Body of pancreas (tissue), 4 donors: ENCODE measurements around the gene MXRA7. TPM values are rescaled to one million over a fixed set of nuclear protein-coding genes. Genes with fewer than 3 reads are reported as not detected.

Source experiments
- ATAC-seq: fragments of 150-250 bp; one replicate; pipeline ENCODE4 v1.9.1; 2016
- DNase-seq, 4 donors: peaks; one replicate each; pipeline ENCODE4 v3.0.0-alpha.2; 2019
- H3K27ac ChIP-seq, 4 donors: fragments of 200-600 bp; sonication (generic); 1 replicate in 3 of 4; 2 replicates in 1 of 4; pipeline versions ENCODE4 v1.5.1 to v1.6.1; 2016 to 2019; ENCODE audit warnings: mild to moderate bottlenecking in 1 of 4, mixed read lengths in 1 of 4, moderate library complexity in 1 of 4
- H3K27me3 ChIP-seq, 2 donors: fragments of 200-600 bp; sonication (generic); one replicate each; pipeline ENCODE4 v1.6.0; 2016; ENCODE audit warnings: mild to moderate bottlenecking in 1 of 2
- H3K36me3 ChIP-seq, 2 donors: fragments of 200-600 bp; sonication (generic); replicated peaks in 1 of 2; 2 replicates each; pipeline ENCODE4 v1.5.1; 2016; ENCODE audit warnings: low read depth in 2 of 2; ENCODE audit not compliant: insufficient read depth in 1 of 2
- H3K4me1 ChIP-seq: fragments of 200-600 bp; sonication (generic); one replicate; pipeline ENCODE4 v1.6.0; 2016
- H3K4me3 ChIP-seq, 2 donors: fragments of 200-600 bp; sonication (generic); 1 replicate in 1 of 2; 2 replicates in 1 of 2; pipeline ENCODE4 v1.5.1; 2016 to 2019
- H3K9me3 ChIP-seq, 3 donors: fragments of 200-600 bp; sonication (generic); 1 replicate in 2 of 3; 2 replicates in 1 of 3; pipeline ENCODE4 v1.5.1; 2016
- POLR2A ChIP-seq, 3 donors: fragments of 450-650 bp; IDR thresholded peaks; one replicate each; pipeline ENCODE4 v1.6.1; 2016; ENCODE audit warnings: antibody characterized with exemption in 3 of 3, mild to moderate bottlenecking in 2 of 3
- WGBS, 2 donors: methylation state at CpG; one replicate each; pipeline ENCODE4 v1.1.5; 2017; 5-methylcytosine and 5-hydroxymethylcytosine counted together
- intact Hi-C: fragments of 100-400 bp; cut with DNase I; formaldehyde crosslinking; loops from one replicate; pipeline ENCODE4 v1.15.1; 2023
- total RNA-seq, 2 donors: library from RNA; depleted of rRNA; stranded (reverse); fragments of >200 nt; gene quantifications; one replicate each; pipeline ENCODE4 v1.1.0, GENCODE V29; 2016
- TF ChIP-seq, protein P1 (sequence below), 7 experiments: fragments of 450-650 bp in 4 of 7; fragments of 200-600 bp in 3 of 7; sonication (generic) in 3 of 7; IDR thresholded peaks; one replicate each; pipeline ENCODE4 v1.5.1; 2016 to 2019; ENCODE audit warnings: antibody characterized with exemption in 7 of 7

MXRA7 gene
- total RNA-seq, 2 donors from 2014 or later = 71.9 to 87.4 TPM

- Histone ChIP-seq H3K27ac (no peak overlapping the region), H3K9me3 (no peaks in the 10 kb centered on the region), H3K36me3 (peaks cover 0 to 3% of the 10 kb centered on the region in 2 donors), H3K27me3 (no peaks in the 10 kb centered on the region), H3K4me1 (peaks cover 19% of the 10 kb centered on the region), H3K4me3 (no peak overlapping the region)
- DNase-seq (no peak), ATAC-seq (no peak)
- intact Hi-C loops = no loop called here
- WGBS, 2 donors = 83 to 89% methylated on average over 7 to 12 of the region's 12 CpGs
- TF ChIP-seq POLR2A (IDR thresholded peaks at IDR 0.05) = no peak
- TF ChIP-seq, protein P1, sequence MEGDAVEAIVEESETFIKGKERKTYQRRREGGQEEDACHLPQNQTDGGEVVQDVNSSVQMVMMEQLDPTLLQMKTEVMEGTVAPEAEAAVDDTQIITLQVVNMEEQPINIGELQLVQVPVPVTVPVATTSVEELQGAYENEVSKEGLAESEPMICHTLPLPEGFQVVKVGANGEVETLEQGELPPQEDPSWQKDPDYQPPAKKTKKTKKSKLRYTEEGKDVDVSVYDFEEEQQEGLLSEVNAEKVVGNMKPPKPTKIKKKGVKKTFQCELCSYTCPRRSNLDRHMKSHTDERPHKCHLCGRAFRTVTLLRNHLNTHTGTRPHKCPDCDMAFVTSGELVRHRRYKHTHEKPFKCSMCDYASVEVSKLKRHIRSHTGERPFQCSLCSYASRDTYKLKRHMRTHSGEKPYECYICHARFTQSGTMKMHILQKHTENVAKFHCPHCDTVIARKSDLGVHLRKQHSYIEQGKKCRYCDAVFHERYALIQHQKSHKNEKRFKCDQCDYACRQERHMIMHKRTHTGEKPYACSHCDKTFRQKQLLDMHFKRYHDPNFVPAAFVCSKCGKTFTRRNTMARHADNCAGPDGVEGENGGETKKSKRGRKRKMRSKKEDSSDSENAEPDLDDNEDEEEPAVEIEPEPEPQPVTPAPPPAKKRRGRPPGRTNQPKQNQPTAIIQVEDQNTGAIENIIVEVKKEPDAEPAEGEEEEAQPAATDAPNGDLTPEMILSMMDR (IDR thresholded peaks at IDR 0.05) = no peak
Measured at GRCh38 chr17:76685366-76685765, 25.4 kb downstream of the MXRA7 start.

DNA sequence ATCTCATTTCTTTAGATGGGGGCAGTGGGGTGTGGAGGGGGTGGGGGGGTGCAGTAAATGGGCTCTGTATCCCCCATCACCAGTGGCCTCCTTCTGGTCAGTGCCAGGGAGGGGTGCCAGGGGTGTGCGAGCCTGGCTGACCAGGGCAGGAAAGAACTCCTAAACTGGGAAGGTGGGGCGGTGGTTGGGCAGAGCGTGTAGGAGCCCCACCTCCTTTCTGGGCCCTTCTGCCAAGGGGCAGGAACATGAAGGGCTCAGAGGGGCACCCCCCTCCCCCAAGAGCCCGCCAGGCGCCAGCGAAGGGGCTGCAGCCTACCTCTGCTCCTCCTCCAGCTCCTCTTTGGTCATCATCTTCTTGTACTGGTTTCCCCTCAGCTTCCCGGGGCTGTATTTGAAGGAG, 26.0 kb downstream of the MXRA7 start:
- ATAC-seq (no peak), DNase-seq (no peak)
- Histone ChIP-seq H3K27me3 (no peaks in the 10 kb centered on the region), H3K27ac (no peak overlapping the region), H3K36me3 (peaks cover 0 to 3% of the 10 kb centered on the region in 2 donors), H3K9me3 (no peaks in the 10 kb centered on the region), H3K4me3 (no peak overlapping the region), H3K4me1 (peaks cover 19% of the 10 kb centered on the region)
- WGBS, 2 donors = 88 to 91% methylated on average over 6 of the region's 7 CpGs
- intact Hi-C loops = no loop called here
- no peak for TF ChIP-seq POLR2A (IDR thresholded peaks at IDR 0.05)
- TF ChIP-seq, protein P1 (IDR thresholded peaks at IDR 0.05) = no peak

- no peak overlapping the region for H3K4me3 ChIP-seq
- 83 to 84% methylated on average over 14 to 23 of the region's 25 CpGs for WGBS, 2 donors
- no peak overlapping the region for H3K27ac ChIP-seq
- peaks cover 0 to 3% of the 10 kb centered on the region in 2 donors for H3K36me3 ChIP-seq
- H3K27me3 ChIP-seq = no peaks in the 10 kb centered on the region
- DNase-seq (no peak), ATAC-seq (no peak)
- H3K9me3 ChIP-seq = no peaks in the 10 kb centered on the region
- peaks cover 19% of the 10 kb centered on the region for H3K4me1 ChIP-seq
- intact Hi-C loops = no loop called here
- TF ChIP-seq, protein P1 (IDR thresholded peaks at IDR 0.05) = no peak
Measured at GRCh38 chr17:76683921-76684745, 26.6 kb downstream of the MXRA7 start.

DNA sequence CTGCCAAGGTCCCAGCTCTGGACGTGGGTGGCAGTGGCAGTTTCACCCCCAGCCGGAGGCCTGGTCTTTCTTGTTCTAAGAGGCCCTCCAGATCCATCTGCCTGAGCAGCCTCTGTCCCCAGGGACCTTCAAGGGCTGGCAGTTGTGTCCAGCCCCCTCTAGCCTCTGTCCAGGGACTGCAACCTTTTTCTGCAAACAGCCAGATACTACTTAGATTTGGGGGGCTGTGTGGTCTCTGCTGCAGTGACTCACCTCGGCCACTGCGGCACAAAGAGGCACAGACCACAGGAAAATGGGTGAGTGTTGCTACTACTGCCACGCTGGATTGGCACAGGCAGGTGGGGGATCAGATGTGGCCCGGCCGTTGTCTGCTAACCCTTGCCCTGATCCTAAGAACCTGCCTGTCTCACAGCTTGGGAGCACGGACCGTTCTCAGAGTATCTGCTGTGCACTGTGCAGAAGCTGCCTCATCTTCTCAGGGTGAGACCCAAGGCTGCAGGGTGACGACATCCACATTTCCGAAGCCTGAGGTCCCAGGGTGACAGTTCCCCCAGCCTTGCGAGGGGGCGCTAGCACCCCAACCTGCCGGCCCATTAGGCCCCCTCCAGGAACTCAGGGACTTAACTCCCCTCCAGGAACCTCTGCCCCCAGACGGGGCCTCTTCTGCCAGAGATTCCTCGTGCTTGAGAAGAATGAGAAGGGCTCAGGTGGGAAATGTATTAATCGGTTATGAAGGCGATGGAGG, 27.6 kb downstream of the MXRA7 start:
- Histone ChIP-seq H3K4me3 (no peak overlapping the region), H3K36me3 (peaks cover 0 to 3% of the 10 kb centered on the region in 2 donors), H3K4me1 (peaks cover 15% of the 10 kb centered on the region), H3K9me3 (no peaks in the 10 kb centered on the region), H3K27ac (no peak overlapping the region), H3K27me3 (no peaks in the 10 kb centered on the region)
- DNase-seq (no peak), ATAC-seq (no peak)
- intact Hi-C loops = no loop called here
- no peak for TF ChIP-seq POLR2A (IDR thresholded peaks at IDR 0.05)
- TF ChIP-seq, protein P1 (IDR thresholded peaks at IDR 0.05) = no peak
- 77 to 93% methylated on average over 9 to 18 of the region's 18 CpGs for WGBS, 2 donors
